Activated CD4-positive, alpha-beta T cell treated with anti-CD3 and anti-CD28 coated beads for 1 hour (primary cell): ENCODE measurements around the gene MYO10.

Experiments used
- DNase-seq: peaks from one replicate; pipeline ENCODE4 v3.0.0-alpha.2; 2020

MYO10 gene

GRCh38 chr5:16702964-16703363 is 233.1 kb downstream of the MYO10 start:
- DNase-seq: no peak

- no peak for DNase-seq
Observed at GRCh38 chr5:16701134-16702099, 234.7 kb downstream of the MYO10 start.

- DNase-seq: no peak
Observed at GRCh38 chr5:16700081-16700480, 236.0 kb downstream of the MYO10 start.

GRCh38 chr5:16695779-16696178 is 240.3 kb downstream of the MYO10 start:
- DNase-seq: no peak

- no peak for DNase-seq
Observed at GRCh38 chr5:16693879-16694278, 242.2 kb downstream of the MYO10 start.

- DNase-seq: no peak
Observed at GRCh38 chr5:16691731-16692130, 244.4 kb downstream of the MYO10 start.

GRCh38 chr5:16690243-16690852 is 245.7 kb downstream of the MYO10 start:
- no peak for DNase-seq

GRCh38 chr5:16687898-16688297 is 248.2 kb downstream of the MYO10 start:
- DNase-seq: no peak

- DNase-seq: no peak
Observed at GRCh38 chr5:16685069-16685468, 251.0 kb downstream of the MYO10 start.

GRCh38 chr5:16681876-16682275 is 254.2 kb downstream of the MYO10 start:
- no peak for DNase-seq

- DNase-seq: no peak
Observed at GRCh38 chr5:16679863-16680262, 256.2 kb downstream of the MYO10 start.

- no peak for DNase-seq
Observed at GRCh38 chr5:16679190-16679589, 256.9 kb downstream of the MYO10 start.

- DNase-seq: no peak
Observed at GRCh38 chr5:16675806-16676205, 260.3 kb downstream of the MYO10 start.

- DNase-seq: no peak
Observed at GRCh38 chr5:16674750-16675149, 261.3 kb downstream of the MYO10 start.

GRCh38 chr5:16673241-16674201 is 262.6 kb downstream of the MYO10 start:
- no peak for DNase-seq

- DNase-seq: no peak
Observed at GRCh38 chr5:16671208-16671607, 264.9 kb downstream of the MYO10 start.

GRCh38 chr5:16669776-16670175 is 266.3 kb downstream of the MYO10 start:
- DNase-seq: no peak

GRCh38 chr5:16668631-16669030 is 267.5 kb downstream of the MYO10 start:
- DNase-seq: no peak

- no peak for DNase-seq
Observed at GRCh38 chr5:16668194-16668593, 267.9 kb downstream of the MYO10 start.

- no peak for DNase-seq
Observed at GRCh38 chr5:16666883-16667398, 269.1 kb downstream of the MYO10 start.

- no peak for DNase-seq
Observed at GRCh38 chr5:16666130-16666882, 269.8 kb downstream of the MYO10 start.

- DNase-seq: no peak
Observed at GRCh38 chr5:16665601-16666000, 270.5 kb downstream of the MYO10 start.
